ENCODE measurements around the gene BTN1A1.

BTN1A1 gene

GRCh38 chr6:26478100-26478984 is 21.8 kb upstream of the BTN1A1 start:
- Histone ChIP-seq H3K9me3 (replicated peaks; ENCODE audit: low read length) (no peaks in the 10 kb centered on the region), H3K4me3 (ENCODE audit: low read length) (no peak overlapping the region), H3K36me3 (ENCODE audit: insufficient read depth, low read length) (no peaks in the 10 kb centered on the region), H3K4me1 (ENCODE audit: control insufficient read depth, insufficient read depth, low read length) (peaks cover 14% of the 10 kb centered on the region), H3K9ac (ENCODE audit: low read depth, low read length) (no peak overlapping the region), H3K4me2 (ENCODE audit: low read length) (no peak overlapping the region), H3K27me3 (ENCODE audit: control insufficient read depth, insufficient read depth, low read length) (no peaks in the 10 kb centered on the region)

GRCh38 chr6:26478985-26479278 is 21.2 kb upstream of the BTN1A1 start:
- Histone ChIP-seq H3K4me3 (ENCODE audit: low read length) (no peak overlapping the region), H3K4me1 (ENCODE audit: control insufficient read depth, insufficient read depth, low read length) (peaks cover 13% of the 10 kb centered on the region), H3K9me3 (replicated peaks; ENCODE audit: low read length) (no peaks in the 10 kb centered on the region), H3K4me2 (ENCODE audit: low read length) (no peak overlapping the region), H3K36me3 (ENCODE audit: insufficient read depth, low read length) (no peaks in the 10 kb centered on the region), H3K27me3 (ENCODE audit: control insufficient read depth, insufficient read depth, low read length) (no peaks in the 10 kb centered on the region), H3K9ac (ENCODE audit: low read depth, low read length) (no peak overlapping the region)

GRCh38 chr6:26482338-26482737 is 17.8 kb upstream of the BTN1A1 start:
- no peaks in the 10 kb centered on the region for H3K9me3 ChIP-seq (replicated peaks; ENCODE audit: low read length)
- no peak overlapping the region for H3K4me3 ChIP-seq (ENCODE audit: low read length)
- no peaks in the 10 kb centered on the region for H3K36me3 ChIP-seq (ENCODE audit: insufficient read depth, low read length)
- H3K4me1 ChIP-seq (ENCODE audit: control insufficient read depth, insufficient read depth, low read length) = no peaks in the 10 kb centered on the region
- H3K9ac ChIP-seq (ENCODE audit: low read depth, low read length) = no peak overlapping the region
- no peak overlapping the region for H3K4me2 ChIP-seq (ENCODE audit: low read length)
- peaks cover 2% of the 10 kb centered on the region for H3K27me3 ChIP-seq (ENCODE audit: control insufficient read depth, insufficient read depth, low read length)

GRCh38 chr6:26483727-26484126 is 16.4 kb upstream of the BTN1A1 start:
- Histone ChIP-seq H3K36me3 (ENCODE audit: insufficient read depth, low read length) (no peaks in the 10 kb centered on the region), H3K27me3 (ENCODE audit: control insufficient read depth, insufficient read depth, low read length) (peaks cover 7% of the 10 kb centered on the region), H3K4me3 (ENCODE audit: low read length) (no peak overlapping the region), H3K9me3 (replicated peaks; ENCODE audit: low read length) (no peaks in the 10 kb centered on the region), H3K4me1 (ENCODE audit: control insufficient read depth, insufficient read depth, low read length) (no peaks in the 10 kb centered on the region), H3K4me2 (ENCODE audit: low read length) (no peak overlapping the region), H3K9ac (ENCODE audit: low read depth, low read length) (no peak overlapping the region)

GRCh38 chr6:26484161-26484560 is 15.9 kb upstream of the BTN1A1 start:
- peaks cover 7% of the 10 kb centered on the region for H3K27me3 ChIP-seq (ENCODE audit: control insufficient read depth, insufficient read depth, low read length)
- H3K4me3 ChIP-seq (ENCODE audit: low read length) = no peak overlapping the region
- H3K36me3 ChIP-seq (ENCODE audit: insufficient read depth, low read length) = no peaks in the 10 kb centered on the region
- no peaks in the 10 kb centered on the region for H3K4me1 ChIP-seq (ENCODE audit: control insufficient read depth, insufficient read depth, low read length)
- H3K9ac ChIP-seq (ENCODE audit: low read depth, low read length) = no peak overlapping the region
- H3K9me3 ChIP-seq (replicated peaks; ENCODE audit: low read length) = no peaks in the 10 kb centered on the region
- H3K4me2 ChIP-seq (ENCODE audit: low read length) = no peak overlapping the region

- H3K36me3 ChIP-seq (ENCODE audit: insufficient read depth, low read length) = no peaks in the 10 kb centered on the region
- peaks cover 7% of the 10 kb centered on the region for H3K27me3 ChIP-seq (ENCODE audit: control insufficient read depth, insufficient read depth, low read length)
- H3K9ac ChIP-seq (ENCODE audit: low read depth, low read length) = no peak overlapping the region
- H3K4me1 ChIP-seq (ENCODE audit: control insufficient read depth, insufficient read depth, low read length) = no peaks in the 10 kb centered on the region
- no peaks in the 10 kb centered on the region for H3K9me3 ChIP-seq (replicated peaks; ENCODE audit: low read length)
- H3K4me2 ChIP-seq (ENCODE audit: low read length) = no peak overlapping the region
- no peak overlapping the region for H3K4me3 ChIP-seq (ENCODE audit: low read length)
Measured at GRCh38 chr6:26485112-26485780, 14.9 kb upstream of the BTN1A1 start.

GRCh38 chr6:26486358-26486757 is 13.7 kb upstream of the BTN1A1 start:
- Histone ChIP-seq H3K4me2 (ENCODE audit: low read length) (no peak overlapping the region), H3K9me3 (replicated peaks; ENCODE audit: low read length) (no peaks in the 10 kb centered on the region), H3K9ac (ENCODE audit: low read depth, low read length) (no peak overlapping the region), H3K4me1 (ENCODE audit: control insufficient read depth, insufficient read depth, low read length) (no peaks in the 10 kb centered on the region), H3K27me3 (ENCODE audit: control insufficient read depth, insufficient read depth, low read length) (peaks cover 7% of the 10 kb centered on the region), H3K4me3 (ENCODE audit: low read length) (no peak overlapping the region), H3K36me3 (ENCODE audit: insufficient read depth, low read length) (no peaks in the 10 kb centered on the region)

GRCh38 chr6:26487466-26487865 is 12.6 kb upstream of the BTN1A1 start:
- peaks cover 15% of the 10 kb centered on the region for H3K27me3 ChIP-seq (ENCODE audit: control insufficient read depth, insufficient read depth, low read length)
- H3K9me3 ChIP-seq (replicated peaks; ENCODE audit: low read length) = no peaks in the 10 kb centered on the region
- no peaks in the 10 kb centered on the region for H3K36me3 ChIP-seq (ENCODE audit: insufficient read depth, low read length)
- no peak overlapping the region for H3K4me2 ChIP-seq (ENCODE audit: low read length)
- no peak overlapping the region for H3K9ac ChIP-seq (ENCODE audit: low read depth, low read length)
- no peaks in the 10 kb centered on the region for H3K4me1 ChIP-seq (ENCODE audit: control insufficient read depth, insufficient read depth, low read length)
- H3K4me3 ChIP-seq (ENCODE audit: low read length) = no peak overlapping the region

- H3K27me3 ChIP-seq (ENCODE audit: control insufficient read depth, insufficient read depth, low read length) = peaks cover 38% of the 10 kb centered on the region
- no peaks in the 10 kb centered on the region for H3K4me1 ChIP-seq (ENCODE audit: control insufficient read depth, insufficient read depth, low read length)
- no peak overlapping the region for H3K4me2 ChIP-seq (ENCODE audit: low read length)
- H3K9me3 ChIP-seq (replicated peaks; ENCODE audit: low read length) = no peaks in the 10 kb centered on the region
- H3K9ac ChIP-seq (ENCODE audit: low read depth, low read length) = no peak overlapping the region
- no peaks in the 10 kb centered on the region for H3K36me3 ChIP-seq (ENCODE audit: insufficient read depth, low read length)
- no peak overlapping the region for H3K4me3 ChIP-seq (ENCODE audit: low read length)
Measured at GRCh38 chr6:26489996-26490964, 9.8 kb upstream of the BTN1A1 start.

GRCh38 chr6:26491604-26492003 is 8.5 kb upstream of the BTN1A1 start:
- Histone ChIP-seq H3K4me3 (ENCODE audit: low read length) (no peak overlapping the region), H3K9ac (ENCODE audit: low read depth, low read length) (no peak overlapping the region), H3K9me3 (replicated peaks; ENCODE audit: low read length) (no peaks in the 10 kb centered on the region), H3K4me1 (ENCODE audit: control insufficient read depth, insufficient read depth, low read length) (no peaks in the 10 kb centered on the region), H3K4me2 (ENCODE audit: low read length) (no peak overlapping the region), H3K27me3 (ENCODE audit: control insufficient read depth, insufficient read depth, low read length) (peaks cover 43% of the 10 kb centered on the region), H3K36me3 (ENCODE audit: insufficient read depth, low read length) (no peaks in the 10 kb centered on the region)

GRCh38 chr6:26493258-26493657 is 6.8 kb upstream of the BTN1A1 start:
- no peak overlapping the region for H3K4me2 ChIP-seq (ENCODE audit: low read length)
- H3K9me3 ChIP-seq (replicated peaks; ENCODE audit: low read length) = no peaks in the 10 kb centered on the region
- no peaks in the 10 kb centered on the region for H3K36me3 ChIP-seq (ENCODE audit: insufficient read depth, low read length)
- no peaks in the 10 kb centered on the region for H3K4me1 ChIP-seq (ENCODE audit: control insufficient read depth, insufficient read depth, low read length)
- no peak overlapping the region for H3K4me3 ChIP-seq (ENCODE audit: low read length)
- H3K27me3 ChIP-seq (ENCODE audit: control insufficient read depth, insufficient read depth, low read length) = peaks cover 44% of the 10 kb centered on the region
- H3K9ac ChIP-seq (ENCODE audit: low read depth, low read length) = no peak overlapping the region
